GM12874 (cell line): ENCODE results near the gene BAIAP3.

Source experiments
- TF ChIP-seq, protein P1 (sequence below): IDR thresholded peaks from 2 replicates; pipeline ENCODE4 v1.5.1; 2011; ENCODE audit warnings: low read depth, mild to moderate bottlenecking, control low read depth, low read length, moderate library complexity; ENCODE audit not compliant: insufficient read depth

BAIAP3 gene

DNA sequence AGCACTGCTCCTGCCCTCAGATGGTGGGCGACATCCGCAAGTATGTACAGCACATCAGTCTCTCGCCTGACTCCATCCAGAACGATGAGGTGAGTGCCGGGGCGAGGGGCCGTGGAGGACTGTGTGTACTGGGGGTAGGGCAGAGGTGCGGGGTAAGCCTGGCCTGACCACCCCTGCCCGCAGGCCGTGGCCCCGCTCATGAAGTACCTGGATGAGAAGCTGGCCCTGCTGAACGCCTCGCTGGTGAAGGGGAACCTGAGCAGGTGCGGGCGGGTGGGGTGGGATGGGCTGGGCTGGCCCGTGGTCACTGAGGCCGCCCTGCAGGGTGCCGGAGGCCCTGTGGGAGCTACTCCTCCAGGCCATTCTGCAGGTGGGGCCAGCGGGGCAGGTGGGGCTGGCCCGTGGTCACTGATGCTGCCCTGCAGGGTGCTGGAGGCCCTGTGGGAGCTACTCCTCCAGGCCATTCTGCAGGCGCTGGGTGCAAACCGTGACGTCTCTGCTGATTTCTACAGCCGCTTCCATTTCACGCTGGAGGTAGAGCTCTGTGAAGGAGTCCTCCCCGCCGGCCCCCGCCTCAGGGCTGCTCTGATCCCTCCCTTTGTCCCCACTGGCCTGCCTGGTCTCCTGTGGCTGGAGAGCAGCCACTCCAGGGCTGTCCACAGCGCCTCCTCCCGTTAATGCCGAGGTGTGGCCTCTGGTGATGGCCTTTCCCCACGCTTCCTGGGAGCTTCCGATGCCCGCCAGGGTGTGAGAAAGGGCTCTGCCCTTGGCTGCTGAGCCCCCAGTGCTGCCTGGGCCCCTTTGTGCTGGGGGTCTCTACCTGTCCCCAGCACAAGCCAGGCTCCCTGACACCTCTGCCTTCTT, 13.2 kb downstream of the BAIAP3 start:
- TF ChIP-seq, protein P1, sequence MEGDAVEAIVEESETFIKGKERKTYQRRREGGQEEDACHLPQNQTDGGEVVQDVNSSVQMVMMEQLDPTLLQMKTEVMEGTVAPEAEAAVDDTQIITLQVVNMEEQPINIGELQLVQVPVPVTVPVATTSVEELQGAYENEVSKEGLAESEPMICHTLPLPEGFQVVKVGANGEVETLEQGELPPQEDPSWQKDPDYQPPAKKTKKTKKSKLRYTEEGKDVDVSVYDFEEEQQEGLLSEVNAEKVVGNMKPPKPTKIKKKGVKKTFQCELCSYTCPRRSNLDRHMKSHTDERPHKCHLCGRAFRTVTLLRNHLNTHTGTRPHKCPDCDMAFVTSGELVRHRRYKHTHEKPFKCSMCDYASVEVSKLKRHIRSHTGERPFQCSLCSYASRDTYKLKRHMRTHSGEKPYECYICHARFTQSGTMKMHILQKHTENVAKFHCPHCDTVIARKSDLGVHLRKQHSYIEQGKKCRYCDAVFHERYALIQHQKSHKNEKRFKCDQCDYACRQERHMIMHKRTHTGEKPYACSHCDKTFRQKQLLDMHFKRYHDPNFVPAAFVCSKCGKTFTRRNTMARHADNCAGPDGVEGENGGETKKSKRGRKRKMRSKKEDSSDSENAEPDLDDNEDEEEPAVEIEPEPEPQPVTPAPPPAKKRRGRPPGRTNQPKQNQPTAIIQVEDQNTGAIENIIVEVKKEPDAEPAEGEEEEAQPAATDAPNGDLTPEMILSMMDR = no peak

DNA sequence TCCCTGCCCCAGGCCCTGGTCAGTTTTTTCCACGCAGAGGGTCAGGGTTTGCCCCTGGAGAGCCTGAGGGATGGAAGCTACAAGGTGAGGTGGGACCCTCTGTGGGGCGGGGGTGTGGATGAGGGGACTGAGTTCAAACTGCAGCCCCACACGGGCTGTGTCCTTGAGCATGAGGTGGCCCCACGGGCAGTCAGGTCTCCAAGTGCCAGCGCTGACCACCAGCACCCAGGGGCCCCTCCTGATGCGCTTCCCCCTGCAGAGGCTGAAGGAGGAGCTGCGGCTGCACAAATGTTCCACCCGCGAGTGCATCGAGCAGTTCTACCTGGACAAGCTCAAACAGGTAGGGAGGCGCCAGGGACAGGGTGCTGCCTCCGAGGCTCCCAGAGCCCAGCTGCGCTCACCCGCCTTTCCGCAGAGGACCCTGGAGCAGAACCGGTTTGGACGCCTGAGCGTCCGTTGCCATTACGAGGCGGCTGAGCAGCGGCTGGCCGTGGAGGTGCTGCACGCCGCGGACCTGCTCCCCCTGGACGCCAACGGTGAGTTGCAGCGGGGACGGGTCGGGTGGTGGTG, 13.9 kb downstream of the BAIAP3 start:
- TF ChIP-seq, protein P1 = no peak

DNA sequence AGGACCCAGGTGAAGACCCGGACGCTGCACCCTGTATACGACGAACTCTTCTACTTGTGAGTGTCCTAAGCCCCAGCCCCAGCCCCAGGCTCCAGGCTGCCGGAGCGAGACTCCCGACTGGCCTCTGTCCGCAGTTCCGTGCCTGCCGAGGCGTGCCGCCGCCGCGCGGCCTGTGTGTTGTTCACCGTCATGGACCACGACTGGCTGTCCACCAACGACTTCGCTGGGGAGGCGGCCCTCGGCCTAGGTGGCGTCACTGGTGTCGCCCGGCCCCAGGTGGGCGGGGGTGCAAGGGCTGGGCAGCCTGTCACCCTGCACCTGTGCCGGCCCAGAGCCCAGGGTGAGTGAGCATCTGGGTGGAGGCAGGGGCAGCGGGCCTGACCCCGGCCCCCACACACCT, 14.5 kb downstream of the BAIAP3 start:
- TF ChIP-seq, protein P1 = no peak

DNA sequence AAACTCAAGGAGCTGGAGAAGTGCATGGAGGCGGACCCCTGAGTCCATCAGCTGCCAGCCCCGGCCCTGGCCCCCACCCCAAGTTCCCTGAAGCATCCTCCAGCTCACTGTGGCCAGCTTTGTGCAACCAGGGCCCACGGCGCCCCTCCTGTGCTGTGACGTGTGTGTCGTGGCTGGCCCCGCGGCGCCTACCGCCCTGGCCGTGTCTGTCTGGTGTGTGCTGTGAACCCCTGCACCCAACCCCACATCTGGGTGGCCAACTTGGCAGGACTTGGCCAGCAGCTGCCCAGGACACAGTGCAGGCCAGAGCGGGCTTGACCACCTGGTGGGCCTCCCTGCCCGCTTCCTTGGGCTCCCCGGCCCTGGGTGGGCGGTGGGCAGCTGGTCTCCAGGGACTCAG, 15.0 kb downstream of the BAIAP3 start:
- TF ChIP-seq, protein P1 = no peak

DNA sequence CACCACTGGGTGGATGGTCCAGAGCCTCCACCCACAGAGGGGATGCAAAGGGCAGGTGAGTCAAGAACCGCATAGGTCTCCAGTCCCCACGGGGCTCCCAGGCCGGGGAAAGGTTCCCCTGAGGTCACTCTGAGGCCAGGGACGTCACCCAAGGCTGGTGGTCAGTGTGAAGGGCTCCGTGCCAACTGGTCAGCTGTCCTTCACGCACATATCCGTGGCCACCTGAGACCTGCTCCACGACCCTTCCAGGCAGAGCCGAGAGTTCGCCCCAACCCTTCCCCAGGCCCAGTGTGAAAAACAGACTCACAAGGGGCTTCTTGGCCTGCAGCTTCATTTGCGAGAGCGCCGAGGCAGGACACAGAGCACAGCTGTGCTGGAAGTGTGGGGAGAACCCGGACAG, 15.5 kb downstream of the BAIAP3 start:
- TF ChIP-seq, protein P1 = no peak

DNA sequence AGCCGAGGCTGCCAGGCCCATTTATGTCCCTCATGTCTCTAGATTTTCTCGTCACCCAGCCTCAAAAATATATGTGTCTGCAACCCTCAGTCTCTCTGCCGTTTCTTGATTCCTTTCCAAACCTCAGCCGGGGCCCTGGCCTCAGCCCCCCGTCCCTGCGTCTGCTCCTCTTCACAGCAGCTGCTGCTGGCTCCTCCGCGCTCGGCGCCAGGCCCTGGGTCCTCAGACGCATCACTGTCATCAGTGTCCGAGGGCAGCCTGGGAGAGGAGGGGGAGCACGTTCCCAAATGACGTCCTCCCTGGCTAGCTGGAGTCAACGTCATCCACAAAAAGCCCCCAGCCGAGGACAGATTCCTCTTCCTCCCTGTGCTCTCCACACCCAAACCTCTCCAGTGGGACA, 15.9 kb downstream of the BAIAP3 start:
- TF ChIP-seq, protein P1 = no peak

DNA sequence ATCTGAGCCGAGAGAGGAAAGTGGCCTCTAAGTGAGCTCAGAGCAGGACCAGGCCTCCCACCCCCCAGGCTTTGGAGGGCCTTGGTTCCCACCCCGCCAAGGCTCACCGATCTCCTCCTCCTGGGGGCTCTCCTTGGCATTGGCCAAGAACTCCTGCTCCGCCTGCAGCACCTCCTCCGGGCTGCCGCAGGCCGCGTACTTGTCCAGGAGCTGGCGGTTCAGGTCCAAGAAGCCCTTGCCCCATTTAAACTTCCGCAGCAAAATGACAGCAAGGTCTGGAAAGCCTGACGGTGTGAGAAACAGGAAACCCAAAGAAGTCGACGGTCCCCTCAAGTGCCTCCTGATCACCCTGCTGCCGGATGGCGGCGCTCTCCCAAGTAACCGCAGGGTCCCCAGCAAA, 16.5 kb downstream of the BAIAP3 start:
- TF ChIP-seq, protein P1 = no peak
